ENCODE results near the gene VGLL1.

VGLL1 gene

GRCh38 chrX:136531951-136532350, at the start of gene VGLL1:
VGLL1 (plus strand) TSS chrX:136532215; CDS start chrX:136536021, 3,806 bp downstream.
- DNase-seq = no peak
- H3K9me3 ChIP-seq = no peaks in the 10 kb centered on the region
- intact Hi-C loops (cut with DNase I; ENCODE audit: low total_unique reads) = no loop called here
- no peak for TF ChIP-seq CTCF (IDR thresholded peaks at IDR 0.05)
- H3K27me3 ChIP-seq = no peaks in the 10 kb centered on the region
- H3K27ac ChIP-seq = no peak within 1 kb of the TSS
- H3K4me1 ChIP-seq = no peaks in the 10 kb centered on the region
- no peaks in the 10 kb centered on the region for H3K36me3 ChIP-seq
- no peak within 1 kb of the TSS for H3K4me3 ChIP-seq

GRCh38 chrX:136487647-136488046, 44.4 kb upstream of the VGLL1 start, which contains the start of gene BRS3:
BRS3 (plus strand) TSS chrX:136487947; CDS start chrX:136488115, 168 bp downstream.
- Histone ChIP-seq H3K4me3 (no peak within 1 kb of the TSS), H3K27me3 (peaks cover 0 to 5% of the 10 kb centered on the region in 2 donors), H3K36me3 (no peaks in the 10 kb centered on the region), H3K4me1 (no peaks in the 10 kb centered on the region), H3K9me3 (no peaks in the 10 kb centered on the region), H3K27ac (no peak within 1 kb of the TSS)
- no peak for DNase-seq
- TF ChIP-seq CTCF (IDR thresholded peaks at IDR 0.05) = no peak
- intact Hi-C loops (cut with DNase I; ENCODE audit: low total_unique reads) = no loop called here

- H3K4me3 ChIP-seq = no peak overlapping the region
- H3K36me3 ChIP-seq = no peaks in the 10 kb centered on the region
- DNase-seq = no peak
- H3K9me3 ChIP-seq = no peaks in the 10 kb centered on the region
- TF ChIP-seq CTCF (IDR thresholded peaks at IDR 0.05) = no peak
- H3K27ac ChIP-seq = no peak overlapping the region
- H3K4me1 ChIP-seq = no peaks in the 10 kb centered on the region
- H3K27me3 ChIP-seq = peaks cover 0 to 5% of the 10 kb centered on the region in 2 donors
- intact Hi-C loops (cut with DNase I; ENCODE audit: low total_unique reads) = no loop called here
Measured at GRCh38 chrX:136488706-136489105, 43.3 kb upstream of the VGLL1 start.

- Histone ChIP-seq H3K36me3 (no peaks in the 10 kb centered on the region), H3K27ac (no peak overlapping the region), H3K27me3 (peaks cover 0 to 5% of the 10 kb centered on the region in 2 donors), H3K4me1 (no peaks in the 10 kb centered on the region), H3K4me3 (no peak overlapping the region), H3K9me3 (no peaks in the 10 kb centered on the region)
- TF ChIP-seq CTCF (IDR thresholded peaks at IDR 0.05) = no peak
- intact Hi-C loops (cut with DNase I; ENCODE audit: low total_unique reads) = no loop called here
- DNase-seq = no peak
Measured at GRCh38 chrX:136491832-136492231, 40.2 kb upstream of the VGLL1 start.

GRCh38 chrX:136493011-136493410, 39.0 kb upstream of the VGLL1 start:
- peaks cover 0 to 5% of the 10 kb centered on the region in 2 donors for H3K27me3 ChIP-seq
- no peaks in the 10 kb centered on the region for H3K9me3 ChIP-seq
- H3K4me3 ChIP-seq = no peak overlapping the region
- no peaks in the 10 kb centered on the region for H3K36me3 ChIP-seq
- H3K4me1 ChIP-seq = no peaks in the 10 kb centered on the region
- no peak for DNase-seq
- no peak for TF ChIP-seq CTCF (IDR thresholded peaks at IDR 0.05)
- intact Hi-C loops (cut with DNase I; ENCODE audit: low total_unique reads) = no loop called here
- no peak overlapping the region for H3K27ac ChIP-seq

GRCh38 chrX:136495043-136495442, 37.0 kb upstream of the VGLL1 start:
- no peaks in the 10 kb centered on the region for H3K36me3 ChIP-seq
- H3K4me3 ChIP-seq = no peak overlapping the region
- peaks cover 0 to 12% (median 0%) of the 10 kb centered on the region in 4 donors for H3K4me1 ChIP-seq
- no peak for DNase-seq
- H3K9me3 ChIP-seq = no peaks in the 10 kb centered on the region
- no peak for TF ChIP-seq CTCF (IDR thresholded peaks at IDR 0.05)
- intact Hi-C loops (cut with DNase I; ENCODE audit: low total_unique reads) = no loop called here
- no peak overlapping the region for H3K27ac ChIP-seq
- H3K27me3 ChIP-seq = peaks cover 0 to 5% of the 10 kb centered on the region in 2 donors
